Mesothelial cell of epicardium (in vitro differentiated cells): ENCODE results near the gene CNTNAP5. TPM values are rescaled to one million over a fixed set of nuclear protein-coding genes. Genes with fewer than 3 reads are reported as not detected.

Source experiments
- DNase-seq, 2 experiments: peaks; one replicate each; pipeline ENCODE4 v3.0.0; 2021; ENCODE audit warnings: low spot score in 2 of 2; ENCODE audit not compliant: unreplicated experiment in 2 of 2
- H3K27ac Mint-ChIP-seq: 2 replicates; pipeline ENCODE4 v1.8.0; 2021; ENCODE audit warnings: mixed read lengths
- H3K27me3 Mint-ChIP-seq: 2 replicates; pipeline ENCODE4 v1.8.0; 2021; ENCODE audit warnings: low read depth, mixed read lengths
- H3K36me3 Mint-ChIP-seq: 2 replicates; pipeline ENCODE4 v1.8.0; 2021; ENCODE audit warnings: mixed read lengths
- H3K4me1 Mint-ChIP-seq: 2 replicates; pipeline ENCODE4 v1.8.0; 2021; ENCODE audit warnings: mixed read lengths
- H3K4me3 Mint-ChIP-seq: 2 replicates; pipeline ENCODE4 v1.8.0; 2021; ENCODE audit warnings: mild to moderate bottlenecking, moderate library complexity, mixed read lengths
- H3K9me3 Mint-ChIP-seq: 2 replicates; pipeline ENCODE4 v1.8.0; 2021; ENCODE audit warnings: mixed read lengths
- CTCF ChIP-seq: fragments of 200-600 bp; sonication (generic); IDR thresholded peaks from one replicate; pipeline ENCODE4 v1.5.0; 2021; ENCODE audit warnings: antibody characterized with exemption; ENCODE audit not compliant: unreplicated experiment
- total RNA-seq: library from RNA; stranded (reverse); gene quantifications from 3 replicates; pipeline ENCODE4 v1.2.1, GENCODE V29; 2021

CNTNAP5 gene
- total RNA-seq, 1 donor from 2014 or later: 0.22 TPM

DNA sequence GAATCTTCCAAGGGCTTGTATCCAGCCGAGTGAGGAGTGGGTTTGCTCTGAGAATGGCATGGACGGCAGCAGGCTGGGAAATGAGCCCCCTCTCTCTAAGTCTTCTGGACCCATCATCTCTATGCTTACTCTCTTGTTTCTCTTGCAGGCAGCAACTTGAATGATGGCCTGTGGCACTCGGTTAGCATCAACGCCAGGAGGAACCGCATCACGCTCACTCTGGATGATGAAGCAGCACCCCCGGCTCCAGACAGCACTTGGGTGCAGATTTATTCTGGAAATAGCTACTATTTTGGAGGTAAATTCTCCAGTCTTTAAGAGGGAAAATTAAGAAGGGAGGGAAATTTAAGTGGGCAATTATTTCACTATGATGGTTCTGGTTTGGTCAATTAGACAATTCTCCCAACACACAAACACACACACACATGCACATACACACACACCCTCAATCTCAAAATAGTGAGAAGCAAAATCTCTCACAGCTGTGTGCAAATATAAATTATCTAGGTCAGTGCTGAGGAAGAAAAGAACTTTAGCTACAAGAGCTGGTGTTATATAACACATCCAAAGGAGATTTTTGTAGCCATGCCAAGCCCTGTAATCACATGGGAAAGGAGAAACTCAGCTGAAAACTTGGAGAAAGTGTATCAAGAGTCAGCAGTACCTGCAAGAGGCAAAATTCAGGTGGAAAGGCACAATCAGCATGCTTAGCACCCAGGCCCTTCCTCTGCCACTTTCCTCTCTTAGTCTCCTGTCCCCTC lies 499.2 kb downstream of the CNTNAP5 start:
- Mint-ChIP-seq H3K27ac (no peak overlapping the region), H3K36me3 (no peaks in the 10 kb centered on the region), H3K4me3 (no peak overlapping the region), H3K4me1 (peaks cover 5% of the 10 kb centered on the region), H3K9me3 (no peaks in the 10 kb centered on the region), H3K27me3 (peaks cover 23% of the 10 kb centered on the region)
- TF ChIP-seq CTCF: no peak
- no peak for DNase-seq

GRCh38 chr2:124526221-124526620 lies 501.1 kb downstream of the CNTNAP5 start:
- H3K4me1 Mint-ChIP-seq: no peaks in the 10 kb centered on the region
- H3K36me3 Mint-ChIP-seq: no peaks in the 10 kb centered on the region
- TF ChIP-seq CTCF: no peak
- peaks cover 25% of the 10 kb centered on the region for H3K27me3 Mint-ChIP-seq
- H3K27ac Mint-ChIP-seq: no peak overlapping the region
- no peak for DNase-seq
- H3K4me3 Mint-ChIP-seq: no peak overlapping the region
- no peaks in the 10 kb centered on the region for H3K9me3 Mint-ChIP-seq

DNA sequence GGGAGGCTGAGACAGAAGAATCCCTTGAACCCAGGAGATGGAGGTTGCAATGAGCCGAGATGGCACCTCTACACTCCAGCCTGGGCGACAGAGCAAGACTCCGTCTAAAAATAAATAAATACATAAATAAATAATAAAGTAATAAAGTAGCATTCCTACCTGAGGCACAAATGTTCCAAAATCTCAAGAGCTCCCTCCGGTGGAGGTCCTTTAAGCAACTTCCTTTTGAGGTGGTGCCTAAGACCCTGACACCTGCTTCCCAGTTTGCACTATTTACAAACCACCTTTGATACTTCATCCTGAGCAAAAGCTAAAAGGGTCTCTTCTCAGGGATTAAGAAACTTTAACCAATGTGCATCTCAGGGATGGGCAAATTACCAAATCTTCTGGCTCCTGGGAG lies 505.1 kb downstream of the CNTNAP5 start:
- no peak for DNase-seq
- no peaks in the 10 kb centered on the region for H3K36me3 Mint-ChIP-seq
- no peaks in the 10 kb centered on the region for H3K9me3 Mint-ChIP-seq
- no peaks in the 10 kb centered on the region for H3K4me1 Mint-ChIP-seq
- H3K4me3 Mint-ChIP-seq: no peak overlapping the region
- H3K27me3 Mint-ChIP-seq: peaks cover 25% of the 10 kb centered on the region
- H3K27ac Mint-ChIP-seq: no peak overlapping the region
- no peak for TF ChIP-seq CTCF

GRCh38 chr2:124533226-124533954 lies 508.3 kb downstream of the CNTNAP5 start:
- peaks cover 14% of the 10 kb centered on the region for H3K27me3 Mint-ChIP-seq
- H3K4me1 Mint-ChIP-seq: no peaks in the 10 kb centered on the region
- no peak for TF ChIP-seq CTCF
- H3K4me3 Mint-ChIP-seq: no peak overlapping the region
- no peaks in the 10 kb centered on the region for H3K9me3 Mint-ChIP-seq
- H3K27ac Mint-ChIP-seq: no peak overlapping the region
- H3K36me3 Mint-ChIP-seq: no peaks in the 10 kb centered on the region
- DNase-seq: no peak

GRCh38 chr2:124534028-124534427 lies 508.9 kb downstream of the CNTNAP5 start:
- Mint-ChIP-seq H3K4me1 (no peaks in the 10 kb centered on the region), H3K36me3 (no peaks in the 10 kb centered on the region)

More at GRCh38 chr2:124534028-124534427, 508.9 kb downstream of the CNTNAP5 start:
- H3K4me3 Mint-ChIP-seq: no peak overlapping the region
- DNase-seq: no peak
- H3K9me3 Mint-ChIP-seq: no peaks in the 10 kb centered on the region
- H3K27me3 Mint-ChIP-seq: peaks cover 11% of the 10 kb centered on the region
- no peak overlapping the region for H3K27ac Mint-ChIP-seq
- no peak for TF ChIP-seq CTCF
